Esophagus mucosa (tissue), 1 donor: ENCODE data around the gene PPDPF. TPM values are rescaled to one million over a fixed set of nuclear protein-coding genes. Genes with fewer than 3 reads are reported as not detected.
A peak's percentile ranks its signal among the peaks of the same experiment; 100 is the strongest.

ENCODE experiments used
- ATAC-seq: fragments of 200-7000 bp; cut with Tn5 transposase; one replicate; pipeline ENCODE4 v1.9.1; 2020
- total RNA-seq: library from RNA; stranded (reverse); gene quantifications from one replicate; pipeline ENCODE4 v1.2.4, GENCODE V29; 2023
- donor health status: DM: yes; HTN: yes; CAD: no.

Gene PPDPF
- total RNA-seq, 1 donor from 2014 or later = 459 TPM

- peak; percentile 34 for ATAC-seq
Observed at GRCh38 chr20:63538204-63539091, 17.9 kb downstream of the PPDPF start.

DNA sequence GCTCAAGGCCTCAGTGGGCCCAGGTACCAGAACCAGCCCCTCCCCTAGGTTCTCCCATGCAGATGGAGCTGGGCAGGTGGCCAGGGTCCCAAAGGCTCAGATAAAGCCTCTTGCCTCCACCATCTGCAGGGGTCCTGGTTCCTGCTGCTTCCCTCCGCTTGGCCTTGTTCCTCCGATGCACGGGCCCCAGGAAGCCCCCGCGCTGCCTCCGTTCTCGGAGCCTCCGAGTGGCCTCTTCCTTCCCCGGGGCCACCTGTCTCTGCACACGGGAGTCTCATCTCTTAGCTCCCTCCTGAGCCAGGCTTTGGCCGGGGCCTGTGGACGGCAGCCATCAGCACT lies 18.5 kb downstream of the PPDPF start:
- ATAC-seq = no peak

DNA sequence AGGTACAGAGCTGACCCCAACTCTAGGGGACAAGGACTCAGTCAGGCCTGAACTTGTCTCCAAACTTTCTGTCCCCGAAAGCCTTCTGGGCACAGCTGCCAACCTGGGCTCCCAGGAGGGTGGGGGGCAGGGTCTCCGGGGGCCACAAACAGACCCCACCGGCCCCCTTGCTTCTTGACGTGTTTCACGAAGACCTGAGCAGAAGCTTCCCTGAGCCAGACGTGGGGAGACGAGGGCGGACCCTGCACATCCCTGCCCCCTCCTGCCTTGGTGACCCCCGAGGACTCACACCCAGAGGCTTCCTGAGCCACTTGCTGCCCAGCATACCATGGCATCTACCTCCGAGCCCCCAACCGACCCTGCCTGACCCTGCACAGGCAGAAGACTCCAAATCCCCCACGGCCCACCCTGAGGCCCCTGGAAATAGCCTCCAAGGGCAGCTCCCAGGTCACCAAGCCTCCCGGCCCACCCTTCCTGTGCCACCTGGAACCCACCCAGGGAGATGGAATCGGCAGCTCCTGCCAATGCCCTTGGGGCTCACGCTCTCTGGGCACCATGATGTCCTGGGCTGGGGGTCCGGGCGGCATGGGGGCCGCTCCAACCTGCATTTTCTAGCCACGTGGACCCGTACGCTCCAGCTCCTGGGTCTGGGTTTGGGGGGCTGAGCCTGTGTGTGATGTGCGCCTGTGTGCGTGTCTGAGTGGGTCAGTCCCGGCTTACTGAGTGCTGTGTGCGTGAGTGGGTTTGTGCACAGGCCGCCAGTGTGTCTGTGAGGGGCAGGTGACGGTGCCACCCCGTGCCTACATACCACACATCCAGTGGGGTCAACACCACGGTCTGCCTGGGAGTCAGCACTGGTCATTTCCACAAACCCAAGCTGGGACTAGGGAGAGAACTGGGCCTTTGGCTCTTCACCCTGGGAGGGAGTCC lies 19.1 kb downstream of the PPDPF start:
- ATAC-seq = no peak

DNA sequence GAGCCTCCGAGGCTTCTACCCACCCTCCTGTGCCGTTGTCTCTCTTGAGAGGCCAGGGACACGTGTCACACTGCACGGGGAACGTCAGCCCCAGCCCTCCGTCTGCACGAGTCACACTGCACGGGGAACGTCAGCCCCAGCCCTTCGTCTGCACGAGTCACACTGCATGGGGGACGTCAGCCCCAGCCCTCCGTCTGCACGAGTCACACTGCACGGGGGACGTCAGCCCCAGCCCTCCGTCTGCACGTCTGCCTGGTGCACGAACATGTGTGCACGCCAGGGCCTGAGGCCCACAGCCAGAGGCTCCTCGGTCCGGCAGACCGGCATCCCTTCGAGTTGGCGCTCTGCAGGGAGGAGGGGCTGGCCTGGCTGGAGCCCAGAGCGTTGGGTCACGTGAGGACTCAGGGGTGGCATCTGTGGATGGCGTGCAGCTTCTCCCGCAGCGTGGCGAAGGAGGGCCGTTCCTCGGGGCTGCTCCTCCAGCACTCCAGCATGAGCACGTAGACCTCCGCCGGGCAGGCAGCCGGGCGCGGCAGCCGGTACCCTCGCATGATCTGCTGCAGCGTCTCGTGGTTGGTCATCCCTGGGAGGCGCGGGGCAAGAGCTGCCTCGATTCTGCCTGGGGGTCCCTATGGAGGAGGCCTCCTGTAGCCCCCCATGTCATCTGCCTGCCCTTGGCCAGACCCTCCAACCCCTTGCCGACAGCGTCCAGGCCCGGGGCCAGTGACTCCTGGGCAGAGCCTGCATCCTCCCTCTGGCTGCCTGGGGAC lies 20.0 kb downstream of the PPDPF start:
- no peak for ATAC-seq

DNA sequence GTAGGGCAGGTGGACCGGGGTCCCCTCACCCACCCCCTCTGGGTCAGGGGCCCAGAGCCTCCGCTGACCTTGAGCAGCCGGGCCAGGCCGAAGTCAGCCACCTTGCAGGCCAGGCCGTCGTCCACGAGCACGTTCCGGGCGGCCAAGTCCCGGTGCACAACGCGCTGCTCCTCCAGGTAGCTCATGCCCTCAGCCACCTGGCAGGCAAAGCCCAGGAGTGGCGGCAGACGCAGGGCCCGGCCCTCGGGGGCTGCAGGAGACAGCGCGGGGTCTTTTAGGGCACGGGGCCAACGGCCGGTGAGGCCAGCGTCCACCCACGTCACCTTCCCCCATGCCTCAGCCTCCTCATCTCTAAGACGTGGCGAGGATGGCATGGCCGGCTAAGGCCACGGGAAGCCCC lies 20.8 kb downstream of the PPDPF start:
- ATAC-seq = no peak

DNA sequence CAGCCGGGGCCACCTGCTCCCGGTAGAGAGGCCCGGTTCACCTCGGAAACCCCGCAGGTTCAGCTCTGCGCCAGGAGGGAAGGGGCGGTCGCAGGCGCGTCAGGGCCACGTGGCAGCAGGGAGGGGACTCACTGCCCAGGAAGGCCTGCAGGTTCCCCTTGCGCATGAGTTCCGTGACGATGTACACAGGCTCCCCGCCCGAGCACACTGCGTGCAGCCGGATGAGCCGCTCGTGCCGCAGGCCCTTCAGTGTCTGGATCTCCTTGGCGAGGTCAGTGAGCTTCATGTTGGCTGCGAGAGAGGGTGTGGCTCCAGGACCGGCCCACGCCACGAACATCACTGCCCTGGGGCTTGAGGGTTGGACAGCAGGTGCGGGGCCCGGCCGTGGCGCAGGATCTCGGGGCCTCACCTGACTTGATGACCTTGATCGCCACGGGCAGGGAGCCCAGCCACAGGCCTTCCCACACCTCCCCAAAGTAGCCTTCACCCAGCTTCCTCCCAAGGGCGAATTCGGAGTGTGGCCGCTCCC lies 21.5 kb downstream of the PPDPF start:
- ATAC-seq = peak; percentile 3

DNA sequence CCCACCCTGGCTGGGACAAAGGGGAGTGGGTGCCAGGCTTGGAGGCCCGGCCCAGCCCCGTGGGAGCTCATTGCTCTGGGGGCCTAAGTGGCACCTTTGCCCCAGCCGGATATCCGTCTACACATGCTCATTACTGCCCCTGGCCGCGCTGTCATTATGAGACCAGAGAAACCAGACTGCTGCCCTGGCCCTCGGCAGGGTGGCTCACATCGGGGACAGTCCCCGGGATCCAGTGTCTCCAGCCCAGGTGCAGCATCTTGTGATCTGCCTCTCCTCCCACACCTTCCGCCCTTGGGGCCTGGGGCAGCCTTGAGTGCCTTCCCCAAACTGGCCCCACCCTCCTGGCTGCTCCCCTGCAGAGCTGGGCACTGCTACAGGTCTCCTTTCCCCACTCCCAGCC lies 22.1 kb downstream of the PPDPF start:
- ATAC-seq = peak; percentile 4

DNA sequence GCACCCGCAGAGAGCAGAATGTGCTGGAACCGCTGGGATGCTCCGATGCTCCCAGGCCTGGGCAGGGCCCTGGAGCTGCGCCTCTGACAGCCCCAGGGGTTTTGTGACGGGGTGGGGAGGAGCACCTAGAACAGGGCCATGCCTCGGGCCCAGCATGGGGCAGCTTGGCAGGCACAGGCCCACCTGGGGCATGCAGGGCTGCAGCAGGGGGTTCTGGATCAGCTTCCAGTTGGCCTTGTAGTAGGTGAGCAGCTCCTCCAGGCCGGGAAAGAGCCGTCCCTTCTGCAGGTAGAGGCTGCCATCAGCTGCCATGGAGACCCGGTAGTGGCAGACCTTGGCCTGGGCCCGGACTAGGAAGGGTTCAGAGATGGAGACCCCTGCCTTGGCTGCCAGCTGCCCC lies 22.6 kb downstream of the PPDPF start:
- no peak for ATAC-seq

- ATAC-seq = no peak
Observed at GRCh38 chr20:63543733-63544132, 23.2 kb downstream of the PPDPF start.

DNA sequence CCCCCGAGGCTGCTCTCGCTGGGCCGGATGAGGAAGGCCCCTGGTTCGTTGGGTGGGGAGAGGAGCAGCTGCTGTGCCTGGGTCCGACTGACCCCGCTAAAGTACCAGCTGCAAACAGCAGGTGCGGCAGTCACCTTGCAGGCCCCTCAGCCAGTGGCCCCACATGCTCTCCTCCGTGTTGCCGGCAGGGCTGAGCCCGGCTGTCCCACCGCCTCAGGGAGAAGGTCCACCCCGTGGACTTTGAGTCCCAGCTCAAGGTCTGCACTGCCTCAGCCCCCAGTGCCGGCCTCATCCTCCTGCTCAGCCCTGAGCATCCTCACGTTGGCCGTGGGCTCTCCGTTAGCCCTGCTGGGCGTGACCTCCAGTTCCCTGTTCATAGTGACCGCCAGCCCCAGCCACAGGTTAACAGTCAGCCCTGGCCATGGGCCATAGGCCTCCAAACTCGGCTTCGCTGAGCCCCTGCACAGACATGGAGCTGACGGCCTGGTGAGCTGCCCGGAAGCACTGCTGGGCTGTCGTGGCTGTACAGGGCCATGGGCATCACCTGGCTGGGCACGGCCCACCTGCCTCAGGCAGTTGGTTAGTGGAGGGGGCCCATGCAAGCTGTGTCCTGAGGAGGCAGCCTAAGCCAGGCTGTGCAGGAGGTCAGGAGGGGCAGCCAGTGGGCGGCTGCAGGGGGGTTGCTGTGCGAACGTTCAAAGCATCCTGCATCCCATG lies 23.8 kb downstream of the PPDPF start:
- ATAC-seq = no peak

- ATAC-seq = peak; percentile 63
Observed at GRCh38 chr20:63544958-63545516, 24.5 kb downstream of the PPDPF start.

DNA sequence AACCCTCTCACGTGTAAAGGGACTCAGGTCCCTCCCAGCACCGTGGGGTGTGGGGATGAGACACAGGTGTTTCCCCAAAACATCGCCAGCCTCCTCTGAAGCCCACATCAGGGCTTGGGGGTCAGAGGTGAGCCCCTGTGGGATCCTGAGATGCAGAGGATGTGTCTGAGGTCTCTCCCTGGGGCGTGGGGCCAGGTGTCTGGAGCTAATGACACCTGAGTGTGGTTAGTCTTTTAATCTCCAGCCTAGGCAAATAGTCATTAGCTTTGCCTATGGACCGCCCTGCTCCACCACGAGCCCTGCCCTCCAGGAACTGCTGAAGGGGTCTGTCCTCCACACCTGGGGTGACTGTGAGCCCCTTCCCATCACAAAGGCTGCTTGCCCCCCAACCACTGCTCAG lies 25.2 kb downstream of the PPDPF start:
- ATAC-seq = no peak

DNA sequence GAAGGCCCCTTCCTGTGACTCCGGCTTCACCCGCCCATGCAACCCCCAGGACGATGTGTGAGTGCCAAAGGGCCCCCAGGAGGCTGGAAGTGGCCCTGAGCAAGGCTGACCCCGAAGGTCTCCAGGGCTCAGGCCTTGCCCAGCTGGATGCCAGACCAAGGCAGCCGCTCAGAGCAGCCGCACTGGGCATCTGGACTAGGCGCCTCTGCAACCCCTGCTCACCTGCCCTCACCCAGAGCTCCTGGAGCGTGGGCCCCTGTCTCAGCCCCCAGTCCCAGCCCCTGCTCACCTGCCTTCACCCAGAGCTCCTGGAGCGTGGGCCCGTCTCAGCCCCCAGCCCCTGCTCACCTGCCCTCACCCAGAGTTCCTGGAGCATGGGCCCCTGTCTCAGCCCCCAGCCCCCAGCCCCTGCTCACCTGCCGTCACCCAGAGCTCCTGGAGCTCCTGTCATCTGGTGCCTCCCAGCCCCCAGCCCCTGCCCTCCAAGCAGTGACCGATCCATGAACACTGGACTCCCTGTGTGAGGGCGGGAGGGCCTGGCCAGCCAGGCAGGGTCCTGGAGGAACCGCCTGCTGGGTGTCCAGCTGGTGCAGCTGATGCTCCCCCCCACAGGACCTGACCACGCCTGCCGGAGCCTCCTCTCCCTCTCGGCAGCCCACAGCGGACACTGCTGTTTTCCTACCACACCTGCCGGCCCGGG lies 25.8 kb downstream of the PPDPF start:
- ATAC-seq = no peak

DNA sequence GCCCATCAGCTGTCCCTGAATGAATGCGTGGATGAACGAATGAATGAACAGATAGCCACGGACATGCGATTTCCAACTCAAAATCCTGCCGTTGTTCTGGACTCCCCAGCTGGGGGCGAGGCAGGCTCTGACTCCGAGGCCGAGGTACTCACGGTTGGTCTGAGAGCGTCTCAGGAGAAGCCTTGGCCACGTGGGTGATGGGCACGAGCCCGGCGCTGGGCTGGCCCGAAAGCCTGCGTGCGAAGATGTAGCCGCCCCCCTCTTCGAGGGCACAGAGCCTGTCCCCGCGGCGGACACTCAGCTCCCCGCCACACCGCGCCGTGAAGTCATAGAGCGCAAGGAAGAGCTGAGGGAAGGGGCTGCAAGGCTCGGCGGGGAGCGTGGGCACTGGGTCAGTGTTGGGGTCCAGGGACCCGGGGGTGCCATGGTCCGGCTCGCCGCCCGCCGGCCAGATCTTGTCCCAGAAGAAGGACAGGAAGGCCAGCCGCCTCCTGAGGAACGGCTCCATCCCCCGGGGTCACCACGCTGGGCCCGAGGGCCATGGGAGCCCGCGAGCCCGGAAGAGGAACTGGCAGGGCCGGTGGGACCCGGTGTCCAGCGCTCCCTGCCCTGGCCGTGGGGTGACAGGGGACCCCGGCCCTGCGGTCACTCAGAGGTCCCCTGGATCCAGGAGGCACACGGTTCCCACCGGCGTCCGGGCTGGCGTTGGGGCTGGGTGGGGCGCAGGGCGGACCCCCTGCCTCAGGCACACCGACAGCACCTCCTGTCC lies 26.6 kb downstream of the PPDPF start:
- no peak for ATAC-seq

DNA sequence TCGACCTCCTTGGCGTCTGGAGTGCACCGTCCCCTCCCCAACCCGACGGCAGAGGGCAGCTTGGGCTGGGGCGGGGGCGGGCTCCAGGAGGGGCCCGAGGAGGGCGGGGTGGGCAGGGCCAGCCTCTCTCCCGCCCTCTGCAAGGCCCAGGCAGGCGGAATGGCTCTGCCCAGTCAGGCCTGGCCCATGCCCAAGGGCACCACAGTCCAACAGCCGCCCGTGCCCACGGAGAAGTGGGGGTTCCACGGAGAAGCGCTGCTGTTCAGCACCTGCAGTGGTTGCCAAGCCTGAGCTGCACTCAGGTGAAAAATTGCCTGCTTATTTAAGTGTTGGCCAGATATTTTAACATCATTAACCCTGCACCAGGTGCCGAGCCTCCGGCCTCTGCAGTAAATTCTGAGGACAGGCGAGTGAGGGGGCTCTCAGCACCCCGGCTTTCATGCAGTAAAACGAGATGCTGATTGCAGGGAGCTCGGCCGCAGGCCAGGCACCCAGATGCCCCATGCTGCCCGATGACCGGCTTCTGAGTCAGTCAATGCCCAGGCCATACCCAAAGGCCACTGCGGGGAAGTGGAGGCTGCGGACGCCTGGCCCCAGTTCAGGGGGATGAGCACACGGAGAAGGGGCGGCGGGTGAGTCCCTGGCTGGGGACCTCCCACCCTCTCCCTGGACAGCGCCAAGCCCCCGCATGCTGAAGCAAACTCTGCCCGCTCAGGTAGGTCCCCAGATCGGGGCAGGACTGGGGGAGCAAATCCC lies 27.3 kb downstream of the PPDPF start, which contains the start of gene SRMS:
Gene SRMS, minus strand, starts transcription at position 25 of the 756 bp plus-strand sequence. CDS start 286 bp downstream, outside the sequence.
- ATAC-seq = no peak

- ATAC-seq = no peak
Observed at GRCh38 chr20:63548542-63548941, 28.0 kb downstream of the PPDPF start.

DNA sequence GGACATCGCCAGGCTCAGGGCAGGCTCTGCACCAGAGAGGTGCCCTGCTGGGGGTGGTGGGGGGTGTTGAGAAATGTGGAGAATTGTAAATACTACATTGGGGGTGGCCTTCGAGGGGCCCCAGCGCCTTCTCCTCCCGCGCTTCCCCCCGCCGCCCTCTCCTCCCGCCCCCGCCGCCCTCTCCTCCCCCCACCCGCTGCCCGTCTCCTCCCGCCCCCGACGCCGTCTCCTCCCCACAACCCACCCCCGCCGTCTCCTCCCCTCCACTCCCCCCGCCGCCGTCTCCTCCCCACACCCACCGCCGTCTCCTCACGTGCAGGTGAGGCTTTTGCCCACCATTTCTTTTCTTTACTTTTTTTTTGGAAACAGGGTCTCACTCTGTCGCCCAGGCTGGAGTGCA lies 28.5 kb downstream of the PPDPF start:
- no peak for ATAC-seq

DNA sequence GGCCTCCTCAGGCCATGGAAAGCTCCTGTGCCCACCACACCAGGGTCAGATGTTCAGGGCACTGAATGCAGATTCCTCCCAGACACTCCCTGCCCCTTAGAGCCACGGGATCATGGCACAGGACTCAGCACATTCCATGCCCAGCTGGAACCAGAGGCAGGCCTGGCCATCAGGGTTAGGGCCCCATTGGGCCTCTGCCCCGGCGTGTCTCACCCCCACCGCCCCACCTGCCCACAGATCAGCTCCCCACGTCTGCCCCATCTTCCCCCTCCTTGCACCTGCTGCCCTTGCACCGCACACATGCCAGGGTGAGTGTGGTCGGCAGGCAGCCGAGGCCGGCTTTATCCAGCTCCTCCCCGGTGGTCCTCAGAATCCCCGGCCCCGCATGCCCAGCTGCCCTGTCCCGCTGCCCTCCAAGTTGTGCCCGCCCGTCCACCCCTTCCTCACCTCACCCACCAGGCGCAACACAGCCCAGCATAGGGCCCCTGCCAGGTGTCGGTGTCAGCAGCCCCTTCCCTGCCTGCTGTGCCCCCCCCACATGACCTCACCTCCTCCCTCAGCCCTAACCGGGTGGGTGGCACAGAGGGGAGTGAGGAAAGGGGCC lies 29.2 kb downstream of the PPDPF start:
- no peak for ATAC-seq

DNA sequence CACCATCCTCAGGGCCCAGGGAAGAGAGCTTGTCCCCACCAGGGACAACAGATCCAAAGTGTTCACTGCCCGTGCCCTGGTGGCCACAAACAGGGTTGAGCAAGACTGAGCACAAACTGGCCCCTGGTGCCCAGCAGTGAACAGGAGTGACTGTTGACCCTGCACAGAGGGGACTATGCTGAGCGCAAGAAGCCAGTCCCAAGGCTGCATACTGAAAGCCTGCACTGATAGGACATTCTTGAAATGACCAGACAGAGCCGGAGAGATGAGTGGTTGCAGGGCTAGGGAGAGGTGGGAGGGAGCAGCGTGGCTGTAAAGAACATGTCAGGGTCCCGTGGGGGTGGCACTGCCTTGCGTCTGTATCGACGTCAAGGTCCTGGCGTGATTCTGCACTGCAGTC lies 30.5 kb downstream of the PPDPF start:
- ATAC-seq = no peak
